Epidermal melanocyte (primary cell): ENCODE data around the gene LRFN2.

Source experiments
- DNase-seq: peaks from one replicate; pipeline ENCODE4 v3.0.0; 2011; ENCODE audit warnings: low spot score; ENCODE audit not compliant: insufficient read length

The LRFN2 gene

DNA sequence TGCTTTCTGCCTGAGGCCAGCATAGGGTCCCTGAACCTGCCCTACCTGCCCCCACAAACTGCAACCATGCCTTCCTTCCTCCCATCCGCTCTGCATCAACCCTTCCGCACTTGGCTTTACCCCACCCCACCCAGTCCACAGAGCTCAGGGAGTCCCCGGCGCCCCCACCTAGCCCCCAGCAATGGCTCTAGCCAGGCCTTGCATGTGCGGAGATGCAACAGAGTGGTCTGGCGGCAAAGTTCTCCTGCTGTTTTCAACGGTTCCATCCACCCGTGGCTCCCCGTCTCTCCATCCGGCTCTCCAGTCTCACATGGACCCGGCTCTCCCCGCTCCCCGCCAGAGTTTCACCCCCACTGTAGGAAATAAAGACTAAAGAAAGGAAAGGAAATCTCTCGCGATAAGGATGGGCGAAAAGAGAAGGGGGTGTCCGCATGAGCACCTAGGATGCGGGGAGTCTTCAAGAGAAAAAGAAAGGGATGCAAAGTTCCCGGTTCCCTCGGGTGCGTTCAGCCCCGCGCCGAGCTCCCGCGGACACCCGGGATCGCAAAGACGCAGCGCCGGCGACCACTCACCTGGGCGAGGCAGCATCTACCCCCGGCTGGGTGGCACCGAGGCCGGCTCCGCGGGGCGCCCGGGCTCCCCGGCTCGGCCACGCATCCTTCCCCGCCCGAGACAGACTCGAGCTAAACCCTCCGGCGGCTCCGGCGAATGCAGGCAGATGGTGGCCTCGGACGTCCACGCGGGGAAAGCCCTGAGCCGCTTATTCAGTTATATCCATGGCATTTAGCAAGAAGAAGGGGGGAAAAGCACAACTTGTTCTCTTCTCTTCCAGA is 579 bp downstream of the LRFN2 start:
- no peak for DNase-seq

DNA sequence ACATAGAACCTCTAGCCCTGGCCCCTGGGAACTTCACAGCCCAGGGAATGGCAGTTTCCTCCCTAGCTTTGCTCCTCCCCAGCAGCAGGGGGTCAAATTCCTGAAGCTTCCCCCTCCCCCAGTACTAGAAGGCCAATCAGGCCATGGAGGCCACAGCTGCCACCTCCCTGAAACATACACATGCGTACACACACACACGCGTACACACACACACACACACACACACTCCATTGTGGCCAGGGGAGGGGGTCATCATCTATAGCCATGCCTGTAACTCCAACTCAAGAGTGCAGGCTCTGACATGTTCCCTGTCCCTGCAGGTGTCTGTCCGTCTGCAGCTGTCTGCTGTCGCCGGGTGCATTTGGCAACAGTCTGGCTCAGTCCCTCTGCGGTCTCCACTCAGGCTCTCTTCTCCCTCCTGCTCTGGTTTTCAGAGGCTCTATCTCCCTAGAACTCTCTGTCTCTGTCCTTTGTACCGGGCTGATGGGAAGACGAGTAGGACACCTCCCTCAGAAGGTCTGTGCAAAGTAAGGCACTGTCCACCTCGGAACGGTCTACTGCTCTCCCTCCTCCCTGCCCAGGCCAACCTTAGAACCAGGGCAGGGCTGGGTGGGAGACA is 1.4 kb downstream of the LRFN2 start:
- DNase-seq = no peak

DNA sequence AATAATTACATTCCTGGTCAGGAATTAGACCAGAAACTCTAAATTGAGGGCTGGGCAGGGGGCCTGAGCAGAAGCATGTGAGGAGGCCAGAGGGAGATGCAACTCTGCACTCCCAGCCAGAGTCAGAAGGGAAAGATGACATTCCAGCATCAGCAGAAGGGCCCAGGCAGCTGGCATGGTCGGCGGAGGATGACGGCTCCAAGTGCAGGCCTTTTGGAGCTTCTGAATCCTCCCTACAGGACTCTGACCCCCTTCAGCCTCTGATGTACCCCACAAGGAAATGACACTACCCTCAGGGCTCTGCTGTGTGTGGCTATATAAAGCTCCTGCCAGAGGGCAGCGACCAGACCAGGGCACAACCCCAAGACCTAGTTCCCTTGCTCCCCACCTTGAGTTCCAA is 1.9 kb downstream of the LRFN2 start:
- no peak for DNase-seq

DNA sequence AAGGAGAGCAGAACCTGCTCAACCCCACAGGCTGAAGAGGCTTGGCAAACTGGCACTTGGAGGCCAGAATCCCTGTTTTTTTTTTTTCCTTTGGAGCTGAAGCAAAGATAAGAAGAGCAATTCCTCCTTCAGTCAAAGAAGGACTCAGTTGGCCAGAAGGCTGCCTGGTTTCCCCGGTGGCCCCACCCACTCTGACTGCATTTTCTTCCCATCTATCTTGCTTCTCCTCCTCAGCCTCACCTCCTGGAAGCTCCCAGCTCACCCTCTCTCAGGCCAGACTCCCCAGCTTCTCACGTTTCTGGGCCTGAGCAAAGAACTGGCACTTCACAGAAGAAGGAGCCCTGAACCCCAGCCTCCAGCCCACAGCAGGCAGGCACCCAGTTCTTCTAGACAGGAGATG is 2.4 kb downstream of the LRFN2 start:
- DNase-seq = no peak

DNA sequence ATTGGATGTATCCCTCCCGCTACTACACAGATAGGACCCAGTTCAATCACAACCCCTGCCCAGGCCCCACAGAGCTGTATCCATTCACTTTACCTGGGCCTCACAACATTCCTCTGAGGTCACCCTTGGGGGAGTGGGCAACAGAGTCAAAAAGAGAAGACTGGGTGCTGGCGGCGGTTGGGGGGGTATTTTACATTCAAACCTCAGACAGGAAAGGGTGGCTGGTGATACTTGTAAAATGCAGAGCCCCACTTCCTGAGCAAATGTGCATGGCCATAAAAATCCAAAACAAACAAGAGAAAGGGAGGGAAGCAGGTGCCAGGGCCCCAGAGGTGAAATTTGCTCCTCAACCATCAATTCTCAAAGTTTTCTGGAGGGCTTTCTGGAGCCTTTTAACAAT is 3.5 kb downstream of the LRFN2 start:
- DNase-seq = no peak

DNA sequence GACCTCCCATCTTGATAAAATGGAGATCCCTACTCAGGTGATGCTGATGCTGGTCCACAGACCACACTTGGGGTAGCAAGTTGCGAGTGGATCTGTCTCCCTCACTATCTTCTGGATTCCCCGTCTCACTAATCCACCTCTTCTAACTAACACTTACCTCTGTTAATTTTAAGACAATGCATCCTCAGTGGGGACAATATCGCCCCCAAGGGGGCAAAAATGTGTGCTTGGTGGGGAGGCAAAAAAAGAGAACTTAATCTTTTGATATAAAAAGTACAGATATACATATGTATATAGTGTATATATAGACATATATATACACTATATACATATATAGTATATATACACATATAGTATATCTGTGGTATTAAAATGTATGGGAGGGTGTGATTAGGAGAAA is 4.3 kb downstream of the LRFN2 start:
- no peak for DNase-seq

DNA sequence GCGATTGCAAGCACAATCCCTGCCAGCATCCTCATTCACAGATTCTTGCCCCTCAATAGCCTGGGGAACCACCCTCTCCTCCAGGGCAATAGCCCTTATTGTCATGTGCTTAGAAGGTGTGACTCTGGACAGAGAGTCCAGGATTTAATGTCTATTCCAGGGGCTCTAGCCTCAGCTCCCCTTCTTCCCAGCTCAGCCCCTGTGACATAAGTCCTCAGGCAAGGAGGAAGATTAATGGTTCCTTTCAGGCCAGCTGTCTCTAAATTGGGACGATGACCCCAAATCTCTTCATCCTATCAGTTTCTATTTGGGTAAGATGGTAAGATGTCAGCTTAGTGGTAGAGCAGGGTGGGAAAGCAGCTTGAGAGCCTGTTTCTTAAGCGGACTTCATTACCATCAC is 8.1 kb downstream of the LRFN2 start:
- no peak for DNase-seq

DNA sequence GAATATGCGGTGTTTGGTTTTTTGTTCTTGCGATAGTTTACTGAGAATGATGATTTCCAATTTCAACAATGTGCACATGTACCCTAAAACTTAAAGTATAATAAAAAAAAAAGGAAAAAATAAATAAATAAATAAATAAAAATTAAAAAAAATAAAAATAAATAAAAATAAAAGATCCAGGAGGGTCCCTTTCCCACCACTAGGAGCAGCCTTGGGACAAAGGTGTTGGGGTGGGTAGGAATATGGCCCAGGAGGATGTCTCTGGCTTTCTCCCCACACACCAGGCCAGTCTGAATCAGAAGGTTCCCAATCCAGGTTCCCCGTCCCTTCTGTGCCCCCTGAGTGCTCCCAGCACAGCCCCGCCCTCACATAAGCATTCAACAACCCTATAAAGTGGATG is 9.5 kb downstream of the LRFN2 start:
- no peak for DNase-seq

DNA sequence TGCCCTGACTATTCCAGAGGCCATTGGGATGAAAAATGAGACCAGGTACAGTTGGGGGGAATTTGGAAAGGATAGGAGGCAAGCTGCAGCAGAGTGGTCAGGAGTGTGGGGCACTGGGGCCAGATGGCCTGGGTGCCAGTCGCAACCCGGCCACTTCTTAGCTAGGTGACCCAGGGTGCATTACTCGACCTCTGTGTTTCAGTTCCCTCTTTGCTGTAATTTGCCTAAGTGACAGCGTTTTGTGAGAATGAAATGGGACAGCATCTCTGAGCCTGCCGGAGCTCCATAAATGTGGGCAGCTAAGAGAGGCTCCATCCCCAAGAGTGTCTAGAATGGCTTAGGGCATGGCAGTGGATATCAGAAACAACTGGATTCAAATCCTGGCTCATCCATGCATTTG is 13.9 kb downstream of the LRFN2 start:
- DNase-seq = no peak

DNA sequence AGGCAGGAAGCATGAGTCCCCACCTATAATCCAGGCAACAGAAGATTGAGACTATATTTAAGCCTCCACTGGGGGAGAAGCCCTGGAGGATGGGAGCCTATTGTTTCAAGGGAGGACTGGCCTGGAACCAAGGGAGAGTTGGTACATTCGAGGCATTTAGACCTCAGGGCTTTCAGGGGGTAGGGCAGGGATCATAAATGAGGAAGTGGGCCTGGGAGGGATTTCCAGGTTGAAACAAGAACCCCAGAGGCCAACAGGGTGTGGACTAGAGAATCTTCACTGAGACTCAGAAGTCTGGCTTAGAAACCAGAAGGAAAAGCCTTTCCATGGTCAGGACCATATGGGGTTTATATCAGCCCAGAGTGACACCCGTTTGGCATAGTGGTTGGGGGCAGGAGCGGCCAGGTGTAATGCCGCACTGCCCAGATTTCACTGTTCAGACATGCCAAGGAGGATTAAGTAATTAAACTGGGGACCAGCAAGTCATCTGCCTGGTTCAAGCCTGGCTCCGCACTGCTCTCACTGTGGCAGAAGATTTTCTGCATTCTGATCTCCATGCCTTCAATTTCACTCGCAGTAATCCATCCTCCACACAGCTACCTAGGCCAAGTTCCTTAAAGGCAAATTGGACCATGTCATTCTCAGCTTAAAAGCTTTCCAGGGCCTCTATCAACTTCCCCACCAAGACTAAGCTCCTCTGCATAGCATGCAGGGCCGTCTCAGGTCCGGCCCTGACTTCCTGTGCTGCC is 17.8 kb downstream of the LRFN2 start:
- no peak for DNase-seq

DNA sequence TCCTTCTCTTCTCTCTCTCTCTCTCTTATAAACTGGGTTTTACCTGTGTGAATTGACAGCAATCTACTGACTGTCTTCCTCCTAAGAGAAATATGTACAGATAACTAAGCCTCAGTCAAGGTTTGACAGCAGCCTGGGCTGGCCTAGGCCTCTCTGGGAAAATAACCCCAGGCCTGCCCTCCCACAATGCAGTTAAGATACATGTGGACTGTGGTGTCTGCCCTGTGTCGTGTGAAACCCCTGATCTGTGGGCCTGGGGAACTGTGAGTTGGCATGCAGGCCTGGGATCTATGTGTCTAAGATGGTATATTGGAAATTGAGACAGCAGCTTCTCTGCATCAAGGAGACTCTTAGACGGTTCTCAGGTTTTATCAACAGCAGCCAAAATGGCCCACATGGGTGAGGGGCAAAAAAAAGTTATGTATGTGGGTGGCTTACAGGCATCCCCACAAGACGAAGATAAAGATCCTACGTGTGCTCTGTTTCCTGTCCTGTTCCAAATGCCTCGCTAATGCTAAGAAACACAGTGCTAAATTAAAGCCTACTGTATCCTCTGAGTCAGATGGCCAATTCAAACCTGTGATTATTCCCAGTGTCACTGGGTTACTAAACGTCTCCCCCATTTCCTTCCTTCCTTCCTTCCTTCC is 19.0 kb downstream of the LRFN2 start:
- no peak for DNase-seq

DNA sequence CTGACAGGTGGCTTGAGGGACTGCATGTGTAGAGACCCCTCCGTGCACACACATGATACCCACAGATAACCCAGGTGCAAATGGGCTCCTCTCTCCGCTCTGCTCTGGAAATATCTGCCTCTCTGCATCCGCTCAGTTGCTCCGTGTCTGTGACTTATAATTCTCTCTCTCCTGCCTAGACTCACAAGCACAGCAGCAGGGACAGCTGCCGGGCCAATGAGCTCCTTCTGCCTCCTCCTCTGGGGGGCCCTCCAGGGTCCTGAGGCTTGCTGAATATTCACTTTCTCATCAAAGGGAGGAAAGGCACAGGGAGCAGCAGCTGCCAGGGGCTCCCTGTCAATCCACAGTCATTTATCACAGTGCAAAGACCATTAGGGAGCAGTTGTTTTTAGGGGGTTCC is 24.1 kb downstream of the LRFN2 start:
- no peak for DNase-seq

DNA sequence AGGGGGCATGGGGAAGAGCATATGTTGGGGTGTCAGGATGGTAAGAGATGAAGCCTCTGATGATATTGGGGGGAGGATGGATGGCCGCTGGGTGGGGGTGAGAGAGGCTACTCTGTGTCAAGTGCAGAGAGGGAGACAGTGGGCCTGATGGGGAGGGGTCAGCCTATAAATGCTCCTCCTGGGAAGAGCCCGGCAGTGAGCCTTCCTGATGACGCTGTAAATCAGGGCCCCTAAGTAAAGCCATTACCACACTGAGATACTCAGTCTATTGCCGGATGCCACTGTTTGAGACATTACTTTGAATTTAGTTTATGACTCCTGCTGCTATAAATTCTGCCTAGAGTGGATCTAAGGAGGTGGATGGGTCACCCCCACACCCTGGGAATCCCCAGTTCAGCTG is 28.1 kb downstream of the LRFN2 start:
- no peak for DNase-seq

DNA sequence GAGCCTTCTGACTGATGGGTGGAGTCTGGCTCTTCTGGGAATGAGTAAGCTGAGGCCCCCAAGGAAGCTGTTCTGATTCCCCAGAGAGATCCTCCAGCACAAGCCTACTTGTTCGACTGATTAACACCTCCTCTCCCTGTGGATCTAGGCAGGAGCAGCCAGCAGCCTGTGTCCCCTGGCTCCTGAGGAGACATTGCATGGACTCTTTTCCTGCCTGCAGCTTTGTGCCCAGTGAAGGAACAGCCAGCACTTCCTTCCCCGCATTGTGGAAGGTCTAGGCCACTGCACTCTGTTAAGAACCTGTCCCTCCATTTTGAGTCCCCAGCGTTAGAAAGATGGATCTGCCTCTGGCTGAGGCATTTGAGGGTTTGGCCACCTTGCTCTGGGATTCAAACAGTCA is 29.1 kb downstream of the LRFN2 start:
- no peak for DNase-seq

DNA sequence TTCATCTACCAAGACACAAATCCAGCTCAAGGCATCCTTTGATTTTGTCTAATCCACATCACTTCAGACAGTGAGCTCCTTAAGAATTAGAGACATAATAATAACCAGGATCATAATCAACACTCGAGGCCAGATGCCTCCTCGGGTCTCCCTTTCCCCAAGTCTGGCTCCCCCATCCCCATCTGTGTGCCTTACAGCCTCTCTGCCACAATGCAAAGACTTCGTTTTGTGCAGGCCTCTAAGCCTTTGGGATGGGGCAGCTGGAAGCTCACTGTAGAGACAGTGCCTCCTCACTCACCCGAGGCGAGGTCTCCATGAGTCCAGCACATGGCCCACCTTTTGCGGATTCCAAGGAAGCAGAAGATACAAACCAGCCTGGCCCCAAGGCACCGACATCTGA is 30.3 kb downstream of the LRFN2 start:
- no peak for DNase-seq

DNA sequence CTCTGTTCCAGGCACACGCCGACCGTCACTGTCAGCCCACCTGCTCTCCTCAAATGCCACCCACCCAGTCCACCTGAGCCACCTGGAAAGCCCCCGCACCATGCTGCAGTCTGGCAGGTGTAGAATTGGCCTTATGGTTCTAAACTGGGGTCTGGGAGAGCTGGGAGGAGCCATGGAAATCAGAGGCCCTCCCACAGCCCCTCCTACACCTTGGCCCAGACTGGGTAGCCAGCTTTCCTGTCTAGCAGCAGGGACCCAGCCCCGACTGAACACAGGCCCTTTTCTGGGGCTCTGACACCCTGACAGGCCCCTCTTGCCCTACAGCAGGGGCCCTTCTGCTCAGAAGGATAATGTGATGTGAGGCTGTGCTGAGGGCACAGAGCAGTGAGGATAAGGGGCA is 31.1 kb downstream of the LRFN2 start:
- DNase-seq = no peak

DNA sequence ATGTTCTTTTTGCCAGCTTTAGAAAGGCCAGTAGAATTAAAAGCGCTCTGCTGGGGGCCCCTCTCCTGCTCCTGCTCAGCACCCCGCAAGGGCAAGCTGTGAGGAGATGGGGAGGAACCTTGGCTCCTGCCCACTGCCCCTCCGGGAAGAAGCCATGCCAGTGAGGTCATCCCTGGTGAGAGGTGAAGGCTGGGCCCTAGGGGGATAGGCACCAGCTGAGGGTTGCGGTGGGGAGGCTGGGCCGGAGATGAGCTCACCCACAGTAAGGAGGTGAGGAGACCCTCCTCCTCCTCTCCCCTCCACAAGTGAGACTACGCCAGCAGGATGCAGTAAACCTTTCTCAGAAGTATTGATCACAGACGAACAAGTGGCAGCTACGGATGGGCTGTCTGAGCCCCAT is 32.1 kb downstream of the LRFN2 start:
- no peak for DNase-seq

DNA sequence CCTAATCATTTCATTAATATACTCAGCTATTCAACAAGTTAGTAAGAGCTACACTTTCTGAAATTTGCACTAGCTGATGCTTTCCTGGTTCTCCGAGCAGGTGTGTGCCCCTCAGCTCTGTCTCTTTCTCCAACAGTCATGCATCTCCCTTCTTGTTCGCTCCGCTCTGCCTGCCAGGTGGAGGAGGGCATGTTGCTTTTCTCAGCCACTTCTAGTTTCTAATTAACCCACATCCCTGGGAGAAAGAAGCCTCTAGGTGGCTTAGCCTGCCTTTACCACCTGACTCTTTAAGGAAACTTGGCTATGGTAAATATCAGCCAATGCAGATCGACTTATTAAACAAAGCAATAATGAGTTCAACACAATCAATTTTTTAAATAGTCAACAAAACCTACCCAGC is 34.2 kb downstream of the LRFN2 start:
- no peak for DNase-seq

DNA sequence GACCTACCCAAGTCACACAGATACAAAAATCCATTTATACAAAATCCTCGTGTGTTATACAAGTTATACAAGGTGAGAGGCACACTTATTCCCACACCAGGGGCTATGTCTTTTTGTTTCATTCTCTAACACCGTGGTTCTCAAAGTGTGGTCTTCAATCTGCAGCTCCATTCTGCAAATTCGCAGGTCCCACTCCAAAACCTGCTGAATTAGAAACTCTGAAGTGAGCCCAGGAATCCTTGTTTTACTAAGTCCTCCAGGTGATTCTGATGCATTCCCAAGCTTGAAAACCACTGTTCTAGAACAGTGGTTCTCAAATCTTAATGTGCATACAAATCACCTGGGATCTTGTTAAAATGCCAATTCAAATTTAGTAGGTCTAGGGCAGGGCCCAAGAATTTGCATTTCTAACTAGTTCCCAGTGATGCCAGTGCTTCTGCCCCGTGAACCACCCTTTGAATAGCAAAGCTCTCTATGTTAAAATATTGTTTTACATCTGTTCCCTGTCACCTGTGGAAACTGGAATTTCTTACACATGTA is 35.1 kb downstream of the LRFN2 start:
- DNase-seq = no peak

DNA sequence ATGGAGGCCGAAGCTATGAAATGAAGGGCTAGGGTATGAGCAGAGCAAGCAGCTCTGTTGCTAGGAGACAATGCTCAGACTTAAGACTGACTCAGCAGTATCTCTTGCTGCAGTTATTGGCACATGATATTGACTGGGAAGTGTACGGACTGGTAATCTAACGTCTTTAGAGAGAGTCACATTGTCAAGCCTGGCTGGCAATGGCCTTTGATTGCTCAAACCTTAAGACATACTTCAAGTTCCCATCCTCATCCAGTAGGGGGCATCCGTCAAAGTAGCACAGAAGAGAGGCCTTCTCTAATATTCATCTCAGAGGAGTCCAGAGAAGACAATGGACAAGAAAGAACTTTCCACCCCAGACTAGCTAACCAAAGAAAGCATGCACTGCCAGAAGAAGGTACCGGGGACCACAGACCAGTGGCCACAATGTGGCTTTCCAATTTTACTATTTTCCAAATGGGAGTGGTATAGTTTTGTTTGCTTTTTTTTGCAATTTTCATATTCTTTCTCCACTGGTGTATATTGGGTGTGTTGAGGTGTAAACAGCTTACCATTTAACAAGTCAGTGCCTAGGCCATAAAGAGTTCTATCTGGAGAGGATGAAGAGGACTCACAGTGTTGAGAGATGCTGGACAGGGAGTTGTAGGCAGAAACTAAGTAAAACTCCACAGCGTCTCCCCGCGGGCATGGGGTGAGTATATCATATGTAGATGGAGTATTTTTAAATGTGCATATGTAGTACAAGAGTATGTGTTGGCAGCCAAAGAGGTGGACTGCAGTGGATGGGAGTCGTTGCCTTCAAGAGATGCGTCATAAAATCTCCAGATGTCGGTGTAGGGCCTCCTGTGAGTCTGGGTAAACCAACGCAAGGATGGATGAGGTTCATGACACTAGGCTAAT is 36.7 kb downstream of the LRFN2 start:
- DNase-seq = no peak

DNA sequence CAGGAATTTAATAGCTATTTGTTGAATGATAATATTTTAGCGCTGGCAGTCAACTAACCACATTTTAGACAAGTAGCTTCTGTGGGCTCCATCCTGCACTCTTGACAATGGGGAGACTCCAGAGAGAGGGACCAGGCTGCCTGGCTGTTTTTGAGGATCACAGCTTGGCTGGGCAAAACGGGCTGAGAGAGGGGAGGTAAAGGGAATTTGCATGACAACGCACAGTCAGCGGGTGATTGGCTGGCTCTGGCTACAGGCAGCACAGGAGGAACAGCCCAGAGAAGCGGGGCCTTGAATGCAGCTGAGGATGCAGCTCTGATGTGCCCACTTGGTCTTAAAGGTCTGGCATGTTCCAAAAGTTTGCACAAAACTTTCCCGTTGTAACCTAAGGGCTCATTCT is 41.2 kb downstream of the LRFN2 start:
- DNase-seq = no peak
